NCI-H226 (cell line): ENCODE results near the gene KRTAP5-10.
"Not testable (repeated sequence)": the region's sequence is repeated elsewhere in the genome, so short reads cannot be mapped to it uniquely, and the experiment has no call there.

ENCODE experiments used
- DNase-seq: peaks from one replicate; pipeline ENCODE4 v3.0.0-alpha.2; 2015

KRTAP5-10 gene

GRCh38 chr11:71613931-71614330 lies 48.6 kb downstream of the KRTAP5-10 start:
- DNase-seq, result not testable (repeated sequence)

DNA sequence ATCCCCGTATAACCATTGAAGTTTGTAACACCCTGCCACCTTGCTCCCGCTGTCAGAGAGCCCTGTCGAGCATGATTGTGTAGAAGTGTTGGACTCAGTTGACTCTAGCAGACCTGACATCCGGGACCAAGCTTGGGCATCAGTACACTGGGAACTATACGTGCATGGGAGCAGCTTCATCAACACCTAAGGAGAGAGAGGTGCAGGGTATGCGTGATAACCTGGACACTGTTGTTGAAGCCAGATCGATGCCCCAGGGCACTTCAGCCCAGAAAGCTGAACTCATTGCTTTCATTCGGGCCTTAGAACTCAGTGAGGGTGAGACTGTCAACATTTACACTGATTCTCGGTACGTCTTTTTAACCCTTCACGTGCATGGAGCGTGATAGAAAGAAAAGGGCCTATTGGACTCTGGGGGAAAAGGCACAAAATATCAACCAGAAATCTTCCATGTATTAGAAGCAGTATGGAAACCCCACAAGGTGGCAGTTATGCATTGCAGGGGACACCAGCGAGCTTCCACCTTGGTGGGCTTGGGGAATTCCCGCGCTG lies 49.1 kb downstream of the KRTAP5-10 start:
- DNase-seq, result not testable (repeated sequence)

DNA sequence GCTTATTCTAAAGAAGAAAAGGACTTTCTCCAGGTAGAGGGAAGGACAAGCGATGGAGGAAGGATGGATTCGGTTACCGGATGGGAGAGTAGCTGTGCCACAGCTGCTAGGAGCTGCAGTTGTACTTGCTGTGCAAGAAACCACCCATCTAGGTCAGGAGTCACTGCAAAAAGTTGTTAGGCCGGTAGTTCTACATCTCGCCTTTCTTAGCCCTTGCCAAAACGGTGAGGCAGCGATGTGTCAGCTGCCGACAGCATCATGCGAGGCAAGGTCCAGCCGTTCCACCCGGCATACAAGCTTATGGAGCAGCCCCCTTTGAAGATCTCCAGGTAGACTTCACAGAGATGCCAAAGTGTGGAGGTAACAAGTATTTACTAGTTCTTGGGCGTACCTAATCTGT lies 49.6 kb downstream of the KRTAP5-10 start:
- DNase-seq, result not testable (repeated sequence)
